Measurements from ENCODE around the gene NAB1.
"Not testable (repeated sequence)": the region's sequence is repeated elsewhere in the genome, so short reads cannot be mapped to it uniquely, and the experiment has no call there.

The NAB1 gene

DNA sequence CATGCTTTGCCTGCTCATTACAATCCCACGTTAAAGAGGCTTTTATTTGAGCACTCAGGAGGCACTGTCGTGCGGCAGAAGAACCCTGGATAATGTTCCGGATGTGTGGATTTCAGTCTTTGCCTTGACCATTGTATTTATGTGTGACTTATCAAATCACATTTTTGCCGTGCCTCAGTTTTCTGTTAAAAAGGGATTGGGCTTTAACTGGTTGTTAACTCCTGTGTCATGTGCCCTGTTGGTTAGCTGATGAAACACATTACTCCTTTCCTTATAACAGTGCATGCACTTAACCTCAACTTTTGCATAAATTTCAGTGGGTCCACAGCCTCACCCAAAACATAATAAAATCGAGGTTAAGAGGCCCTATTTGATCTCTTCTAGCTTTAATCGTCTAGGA, 52.7 kb downstream of the NAB1 start:
- H3K9me3 ChIP-seq (ENCODE audit: control insufficient read depth, low read length) = no peaks in the 10 kb centered on the region
- H3K27me3 ChIP-seq (ENCODE audit: control insufficient read depth, insufficient read depth, low read length) = no peaks in the 10 kb centered on the region
- no peak overlapping the region for H3K27ac ChIP-seq
- peaks cover 3% of the 10 kb centered on the region for H3K4me1 ChIP-seq
- no peaks in the 10 kb centered on the region for H3K36me3 ChIP-seq (ENCODE audit: control insufficient read depth, insufficient read depth, low read length)
- H3K79me2 ChIP-seq = no peaks in the 10 kb centered on the region
- H2AFZ ChIP-seq = no peak overlapping the region
- no peak overlapping the region for H3K4me3 ChIP-seq (ENCODE audit: low read depth, low read length)
- H3K9ac ChIP-seq = no peak overlapping the region
- TF ChIP-seq, protein P1, sequence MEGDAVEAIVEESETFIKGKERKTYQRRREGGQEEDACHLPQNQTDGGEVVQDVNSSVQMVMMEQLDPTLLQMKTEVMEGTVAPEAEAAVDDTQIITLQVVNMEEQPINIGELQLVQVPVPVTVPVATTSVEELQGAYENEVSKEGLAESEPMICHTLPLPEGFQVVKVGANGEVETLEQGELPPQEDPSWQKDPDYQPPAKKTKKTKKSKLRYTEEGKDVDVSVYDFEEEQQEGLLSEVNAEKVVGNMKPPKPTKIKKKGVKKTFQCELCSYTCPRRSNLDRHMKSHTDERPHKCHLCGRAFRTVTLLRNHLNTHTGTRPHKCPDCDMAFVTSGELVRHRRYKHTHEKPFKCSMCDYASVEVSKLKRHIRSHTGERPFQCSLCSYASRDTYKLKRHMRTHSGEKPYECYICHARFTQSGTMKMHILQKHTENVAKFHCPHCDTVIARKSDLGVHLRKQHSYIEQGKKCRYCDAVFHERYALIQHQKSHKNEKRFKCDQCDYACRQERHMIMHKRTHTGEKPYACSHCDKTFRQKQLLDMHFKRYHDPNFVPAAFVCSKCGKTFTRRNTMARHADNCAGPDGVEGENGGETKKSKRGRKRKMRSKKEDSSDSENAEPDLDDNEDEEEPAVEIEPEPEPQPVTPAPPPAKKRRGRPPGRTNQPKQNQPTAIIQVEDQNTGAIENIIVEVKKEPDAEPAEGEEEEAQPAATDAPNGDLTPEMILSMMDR (IDR thresholded peaks at IDR 0.05) = no peak
- no peak overlapping the region for H3K4me2 ChIP-seq (ENCODE audit: low read length)

GRCh38 chr2:190705280-190705679, 56.4 kb downstream of the NAB1 start:
- Histone ChIP-seq H3K4me1 (no peaks in the 10 kb centered on the region), H3K79me2 (no peaks in the 10 kb centered on the region), H3K27ac (no peak overlapping the region), H3K4me3 (ENCODE audit: low read depth, low read length) (no peak overlapping the region), H3K27me3 (ENCODE audit: control insufficient read depth, insufficient read depth, low read length) (no peaks in the 10 kb centered on the region), H3K4me2 (ENCODE audit: low read length) (no peak overlapping the region), H2AFZ (no peak overlapping the region), H3K36me3 (ENCODE audit: control insufficient read depth, insufficient read depth, low read length) (no peaks in the 10 kb centered on the region), H3K9me3 (ENCODE audit: control insufficient read depth, low read length) (peaks cover 2% of the 10 kb centered on the region), H3K9ac (no peak overlapping the region)
- TF ChIP-seq, protein P1 (IDR thresholded peaks at IDR 0.05) = no peak

GRCh38 chr2:190707726-190708125, 58.8 kb downstream of the NAB1 start:
- Histone ChIP-seq H3K36me3 (ENCODE audit: control insufficient read depth, insufficient read depth, low read length) (no peaks in the 10 kb centered on the region), H3K79me2 (no peaks in the 10 kb centered on the region), H3K4me1 (no peaks in the 10 kb centered on the region), H3K9ac (no peak overlapping the region), H3K27me3 (ENCODE audit: control insufficient read depth, insufficient read depth, low read length) (no peaks in the 10 kb centered on the region), H3K9me3 (ENCODE audit: control insufficient read depth, low read length) (peaks cover 2% of the 10 kb centered on the region), H2AFZ (no peak overlapping the region), H3K4me3 (ENCODE audit: low read depth, low read length) (no peak overlapping the region), H3K4me2 (ENCODE audit: low read length) (no peak overlapping the region), H3K27ac (no peak overlapping the region)
- TF ChIP-seq, protein P1 (IDR thresholded peaks at IDR 0.05) = no peak

- not testable (repeated sequence) for H3K4me2 ChIP-seq (ENCODE audit: low read length); H3K9ac ChIP-seq; H3K27me3 ChIP-seq (ENCODE audit: control insufficient read depth, insufficient read depth, low read length); H3K36me3 ChIP-seq (ENCODE audit: control insufficient read depth, insufficient read depth, low read length); H2AFZ ChIP-seq; H3K4me1 ChIP-seq; H3K9me3 ChIP-seq (ENCODE audit: control insufficient read depth, low read length); H3K27ac ChIP-seq; H3K79me2 ChIP-seq; H3K4me3 ChIP-seq (ENCODE audit: low read depth, low read length)
Measured at GRCh38 chr2:190708650-190709049, 59.8 kb downstream of the NAB1 start.

- Histone ChIP-seq H3K9me3 (ENCODE audit: control insufficient read depth, low read length) (peaks cover 2% of the 10 kb centered on the region), H3K27me3 (ENCODE audit: control insufficient read depth, insufficient read depth, low read length) (no peaks in the 10 kb centered on the region), H3K4me3 (ENCODE audit: low read depth, low read length) (no peak overlapping the region), H3K9ac (no peak overlapping the region), H3K36me3 (ENCODE audit: control insufficient read depth, insufficient read depth, low read length) (no peaks in the 10 kb centered on the region), H3K27ac (no peak overlapping the region), H3K79me2 (no peaks in the 10 kb centered on the region), H3K4me2 (ENCODE audit: low read length) (no peak overlapping the region), H3K4me1 (no peaks in the 10 kb centered on the region), H2AFZ (no peak overlapping the region)
- TF ChIP-seq, protein P1 (IDR thresholded peaks at IDR 0.05) = no peak
Measured at GRCh38 chr2:190711069-190711468, 62.2 kb downstream of the NAB1 start.

Data from parathyroid adenoma (tissue), 2 donors.